Adipocyte (in vitro differentiated cells): Measurements from ENCODE around the gene ANO7.

Experiments
- DNase-seq: peaks from one replicate; pipeline ENCODE4 v3.0.0-alpha.2; 2015; ENCODE audit warnings: low read depth
- H3K27me3 ChIP-seq: replicated peaks from 2 replicates; pipeline ENCODE4 v1.7.0; 2013; ENCODE audit warnings: mild to moderate bottlenecking, low read length, moderate library complexity; ENCODE audit not compliant: control insufficient read depth, insufficient read depth
- H3K36me3 ChIP-seq: 2 replicates; pipeline ENCODE4 v1.7.0; 2013; ENCODE audit warnings: low read length, mild to moderate bottlenecking, moderate library complexity; ENCODE audit not compliant: control insufficient read depth, insufficient read depth, severe bottlenecking
- H3K4me1 ChIP-seq: 2 replicates; pipeline ENCODE4 v1.7.0; 2013; ENCODE audit warnings: mild to moderate bottlenecking, low read length, moderate library complexity; ENCODE audit not compliant: control insufficient read depth, insufficient read depth
- H3K4me3 ChIP-seq: 2 replicates; pipeline ENCODE4 v1.7.0; 2013; ENCODE audit warnings: mild to moderate bottlenecking, low read length, moderate library complexity
- H3K9ac ChIP-seq: 2 replicates; pipeline ENCODE4 v1.7.0; 2013; ENCODE audit warnings: mild to moderate bottlenecking, low read length, moderate library complexity
- H3K9me3 ChIP-seq: 2 replicates; pipeline ENCODE4 v1.7.0; 2013; ENCODE audit warnings: mild to moderate bottlenecking, low read length, moderate library complexity; ENCODE audit not compliant: control insufficient read depth

Gene ANO7

GRCh38 chr2:241273210-241274020 is 84.9 kb downstream of the ANO7 start:
- H3K9me3 ChIP-seq: no peaks in the 10 kb centered on the region
- H3K4me3 ChIP-seq: peak overlapping the region; percentile 78
- no peak for DNase-seq
- H3K9ac ChIP-seq: peak overlapping the region; percentile 84
- no peaks in the 10 kb centered on the region for H3K36me3 ChIP-seq
- H3K27me3 ChIP-seq: no peaks in the 10 kb centered on the region
- H3K4me1 ChIP-seq: peaks cover 40% of the 10 kb centered on the region

GRCh38 chr2:241274127-241274526 is 85.7 kb downstream of the ANO7 start:
- DNase-seq: no peak
- Histone ChIP-seq H3K4me3 (no peak overlapping the region), H3K27me3 (no peaks in the 10 kb centered on the region), H3K9me3 (no peaks in the 10 kb centered on the region), H3K4me1 (peaks cover 33% of the 10 kb centered on the region), H3K36me3 (no peaks in the 10 kb centered on the region), H3K9ac (no peak overlapping the region)
